ENCODE results near the gene MRPS34. TPM values are rescaled to one million over a fixed set of nuclear protein-coding genes. Genes with fewer than 3 reads are reported as not detected.

Gene MRPS34
- total RNA-seq, 4 donors from 2014 or later = 90.9 to 126 (median 105) TPM

- TF ChIP-seq, protein P1, sequence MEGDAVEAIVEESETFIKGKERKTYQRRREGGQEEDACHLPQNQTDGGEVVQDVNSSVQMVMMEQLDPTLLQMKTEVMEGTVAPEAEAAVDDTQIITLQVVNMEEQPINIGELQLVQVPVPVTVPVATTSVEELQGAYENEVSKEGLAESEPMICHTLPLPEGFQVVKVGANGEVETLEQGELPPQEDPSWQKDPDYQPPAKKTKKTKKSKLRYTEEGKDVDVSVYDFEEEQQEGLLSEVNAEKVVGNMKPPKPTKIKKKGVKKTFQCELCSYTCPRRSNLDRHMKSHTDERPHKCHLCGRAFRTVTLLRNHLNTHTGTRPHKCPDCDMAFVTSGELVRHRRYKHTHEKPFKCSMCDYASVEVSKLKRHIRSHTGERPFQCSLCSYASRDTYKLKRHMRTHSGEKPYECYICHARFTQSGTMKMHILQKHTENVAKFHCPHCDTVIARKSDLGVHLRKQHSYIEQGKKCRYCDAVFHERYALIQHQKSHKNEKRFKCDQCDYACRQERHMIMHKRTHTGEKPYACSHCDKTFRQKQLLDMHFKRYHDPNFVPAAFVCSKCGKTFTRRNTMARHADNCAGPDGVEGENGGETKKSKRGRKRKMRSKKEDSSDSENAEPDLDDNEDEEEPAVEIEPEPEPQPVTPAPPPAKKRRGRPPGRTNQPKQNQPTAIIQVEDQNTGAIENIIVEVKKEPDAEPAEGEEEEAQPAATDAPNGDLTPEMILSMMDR (IDR thresholded peaks at IDR 0.05) = no peak
- no peak for TF ChIP-seq POLR2A (IDR thresholded peaks at IDR 0.05)
Observed at GRCh38 chr16:1758923-1759322, 14.0 kb downstream of the MRPS34 start.

DNA sequence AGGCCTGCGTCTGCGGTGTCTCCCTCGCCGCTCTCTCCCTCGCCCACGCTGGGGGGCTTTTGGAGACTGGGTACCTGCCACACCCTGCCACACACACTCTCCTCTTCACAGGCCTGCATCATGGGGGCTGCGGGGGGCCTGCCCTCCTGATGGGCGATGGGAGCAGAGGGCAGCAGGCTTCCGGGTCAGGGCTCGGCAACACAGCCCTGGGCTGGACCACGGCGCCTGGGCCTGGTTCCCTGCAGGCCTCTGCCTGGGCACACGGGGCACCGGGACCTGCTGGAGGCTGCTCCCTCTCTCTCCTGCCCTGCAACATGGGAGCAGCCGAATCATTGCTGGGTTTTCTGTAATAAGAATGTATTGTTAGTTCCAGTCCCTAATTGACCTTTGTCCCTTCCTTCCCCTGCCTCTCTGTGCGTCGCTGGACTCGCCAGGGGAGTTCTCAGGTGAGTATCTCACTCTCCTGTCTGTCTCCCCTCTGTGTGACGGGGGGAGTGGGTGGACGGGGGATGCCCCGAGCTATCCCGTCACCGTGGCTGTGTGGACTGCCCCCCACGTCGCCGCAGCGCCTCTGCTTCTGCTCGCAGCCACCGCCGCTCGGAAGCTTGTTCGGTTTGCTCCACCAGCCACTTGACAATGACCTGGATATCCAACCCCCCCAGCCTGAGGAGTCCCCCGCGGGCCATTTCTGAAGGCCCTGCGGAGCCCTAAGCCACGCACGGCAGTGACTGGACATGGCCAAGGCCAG is 15.0 kb downstream of the MRPS34 start:
- 95% methylated on average over 35 to 36 of the region's 37 CpGs for WGBS, 2 donors
- no peak overlapping the region for H3K4me3 ChIP-seq (ENCODE audit: low read depth, poor library complexity, severe bottlenecking)
- DNase-seq (ENCODE audit: low spot score in 2 of 2) = no peak
- TF ChIP-seq POLR2A (IDR thresholded peaks at IDR 0.05) = no peak
- TF ChIP-seq, protein P1 (IDR thresholded peaks at IDR 0.05) = no peak
- intact Hi-C loops (cut with DNase I; ENCODE audit: low total_unique reads) = no loop called here

More at GRCh38 chr16:1758923-1759322, 14.0 kb downstream of the MRPS34 start:
- intact Hi-C loops (cut with DNase I; ENCODE audit: low total_unique reads) = no loop called here
- no peak for DNase-seq (ENCODE audit: low spot score in 2 of 2)
- WGBS, 2 donors = 94 to 97% methylated on average over 18 of the region's 18 CpGs
- H3K4me3 ChIP-seq (ENCODE audit: low read depth, poor library complexity, severe bottlenecking) = no peak overlapping the region

GRCh38 chr16:1754204-1754603 is 18.7 kb downstream of the MRPS34 start:
- no peak for DNase-seq (ENCODE audit: low spot score in 2 of 2)
- WGBS, 2 donors = 81 to 91% methylated on average over 12 of the region's 12 CpGs
- H3K4me3 ChIP-seq (ENCODE audit: low read depth, poor library complexity, severe bottlenecking) = no peak overlapping the region
- TF ChIP-seq, protein P1 (IDR thresholded peaks at IDR 0.05) = no peak
- no peak for TF ChIP-seq POLR2A (IDR thresholded peaks at IDR 0.05)
- intact Hi-C loops (cut with DNase I; ENCODE audit: low total_unique reads) = no loop called here

GRCh38 chr16:1752853-1753252 is 20.1 kb downstream of the MRPS34 start:
- H3K4me3 ChIP-seq (ENCODE audit: low read depth, poor library complexity, severe bottlenecking) = no peak overlapping the region
- no peak for TF ChIP-seq POLR2A (IDR thresholded peaks at IDR 0.05)
- TF ChIP-seq, protein P1 (IDR thresholded peaks at IDR 0.05) = no peak
- WGBS, 2 donors = 91 to 95% methylated on average over 14 of the region's 14 CpGs
- intact Hi-C loops (cut with DNase I; ENCODE audit: low total_unique reads) = no loop called here
- DNase-seq (ENCODE audit: low spot score in 2 of 2) = no peak

GRCh38 chr16:1751946-1752345 is 21.0 kb downstream of the MRPS34 start:
- intact Hi-C loops (cut with DNase I; ENCODE audit: low total_unique reads) = no loop called here
- WGBS, 2 donors = 95 to 98% methylated on average over 16 of the region's 16 CpGs
- DNase-seq (ENCODE audit: low spot score in 2 of 2) = no peak
- TF ChIP-seq, protein P1 (IDR thresholded peaks at IDR 0.05) = no peak
- no peak for TF ChIP-seq POLR2A (IDR thresholded peaks at IDR 0.05)
- no peak overlapping the region for H3K4me3 ChIP-seq (ENCODE audit: low read depth, poor library complexity, severe bottlenecking)

Data from lower leg skin (tissue), 4 donors.